HG02981 (cell line): ENCODE data around the gene ZNRF1.

ENCODE experiments used
- ATAC-seq: cut with Tn5 transposase; IDR thresholded peaks from one replicate; pipeline ENCODE4 v1.9.1; 2021; ENCODE audit warnings: mild to moderate bottlenecking, moderate library complexity; ENCODE audit not compliant: unreplicated experiment

The ZNRF1 gene

GRCh38 chr16:75138636-75139035, 139.8 kb downstream of the ZNRF1 start:
- no peak for ATAC-seq

GRCh38 chr16:75139498-75139897, 140.7 kb downstream of the ZNRF1 start:
- no peak for ATAC-seq

GRCh38 chr16:75143941-75144340, 145.1 kb downstream of the ZNRF1 start:
- no peak for ATAC-seq

GRCh38 chr16:75147968-75148310, 149.1 kb downstream of the ZNRF1 start:
- ATAC-seq = no peak

GRCh38 chr16:75148311-75149195, 149.7 kb downstream of the ZNRF1 start, which contains the start of gene ZFP1:
ZFP1 (plus strand) TSS chr16:75148524; CDS start chr16:75152952, 4,428 bp downstream.
- peak; percentile 85 for ATAC-seq

- ATAC-seq = no peak
Measured at GRCh38 chr16:75151798-75152197, 153.0 kb downstream of the ZNRF1 start.

- no peak for ATAC-seq
Measured at GRCh38 chr16:75152635-75153034, 153.8 kb downstream of the ZNRF1 start.

GRCh38 chr16:75160386-75160785, 161.6 kb downstream of the ZNRF1 start:
- ATAC-seq = no peak
